ENCODE measurements around the gene NABP2.
A peak's percentile ranks its signal among the peaks of the same experiment; 100 is the strongest.

The NABP2 gene

DNA sequence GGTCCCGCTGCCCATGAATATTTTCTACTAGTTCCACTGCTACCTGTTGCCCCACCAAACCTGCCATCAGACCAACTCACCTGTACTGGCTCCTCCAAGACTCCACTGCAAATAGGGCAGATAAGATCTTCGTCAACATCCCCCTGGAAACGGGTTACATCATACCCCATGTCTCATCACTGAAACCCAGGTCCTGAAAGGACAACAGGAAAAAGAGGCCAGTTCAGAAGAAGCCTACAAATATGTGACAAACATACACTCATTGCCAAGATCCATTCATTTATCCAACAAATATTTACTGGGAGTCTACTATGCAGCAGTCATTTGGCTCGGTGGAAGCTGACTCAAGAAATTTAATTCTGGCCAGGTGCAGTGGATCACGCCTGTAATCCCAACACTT is 10.3 kb upstream of the NABP2 start:
- DNase-seq = no peak

DNA sequence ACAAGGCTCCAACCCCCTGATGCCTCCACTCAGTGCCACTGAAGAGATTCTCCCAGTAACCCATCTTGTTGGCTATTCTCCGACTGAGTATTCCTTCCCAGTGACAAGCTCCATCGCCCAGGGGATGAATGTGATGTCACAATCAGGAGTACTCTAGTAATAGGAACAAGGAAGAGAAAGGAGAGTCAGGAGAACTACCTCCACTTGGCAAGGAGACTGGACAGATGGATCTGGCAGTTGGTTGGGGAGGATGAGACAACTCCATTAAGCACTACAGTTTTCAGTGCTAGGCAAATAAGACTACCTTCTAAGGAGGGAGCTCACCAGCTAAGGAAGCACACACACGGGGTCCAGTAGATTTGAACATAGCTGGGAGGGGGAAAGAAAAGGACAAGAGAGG is 7.7 kb upstream of the NABP2 start:
- DNase-seq = no peak

DNA sequence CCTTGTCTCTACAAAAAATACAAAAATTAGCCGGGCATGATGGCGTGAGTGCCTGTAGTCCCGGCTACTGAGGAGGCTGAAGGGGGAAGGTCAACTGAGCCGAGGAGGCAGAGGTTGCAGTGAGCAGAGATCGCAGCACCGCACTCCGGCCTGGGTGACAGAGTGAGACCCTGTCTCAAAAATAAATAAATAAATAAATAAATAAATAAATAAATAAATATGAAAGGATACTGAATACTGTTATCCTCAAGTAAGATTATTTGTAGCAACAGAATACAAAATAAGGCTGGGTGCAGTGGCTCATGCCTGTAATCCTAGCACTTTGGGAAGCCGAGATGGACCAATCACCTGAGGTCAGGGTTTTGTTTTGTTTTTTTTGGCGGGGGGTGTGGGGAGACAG is 4.3 kb upstream of the NABP2 start:
- DNase-seq = no peak

DNA sequence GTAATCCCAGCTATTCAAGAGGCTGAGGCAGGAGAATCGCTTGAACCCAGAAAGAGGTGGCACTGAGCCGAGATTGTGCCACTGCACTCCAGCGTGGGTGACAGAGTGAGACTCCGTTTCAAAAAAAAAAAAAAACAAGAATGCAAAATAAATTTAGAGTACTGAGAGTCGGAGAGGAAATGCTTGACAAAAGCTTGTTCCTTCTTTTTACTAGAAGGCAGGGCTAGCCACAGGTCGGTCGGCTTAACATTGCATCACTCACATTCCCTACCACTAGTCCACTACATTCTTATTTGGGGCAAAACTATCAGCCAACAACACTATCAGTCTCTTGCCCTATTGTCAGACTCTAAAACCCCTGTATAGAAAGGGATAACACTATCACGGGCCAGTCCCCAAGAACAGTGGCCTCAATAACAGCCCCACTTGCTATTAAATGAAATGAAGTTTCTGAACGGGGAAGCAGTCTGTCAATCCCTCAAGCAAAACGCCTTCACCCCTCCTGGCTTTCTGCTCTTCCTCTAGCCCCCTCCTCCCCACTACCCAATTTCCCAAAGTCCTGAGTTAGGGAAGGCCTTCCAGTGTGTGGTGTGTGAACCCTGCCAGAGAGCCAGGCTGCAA is 3.4 kb upstream of the NABP2 start:
- no peak for DNase-seq

DNA sequence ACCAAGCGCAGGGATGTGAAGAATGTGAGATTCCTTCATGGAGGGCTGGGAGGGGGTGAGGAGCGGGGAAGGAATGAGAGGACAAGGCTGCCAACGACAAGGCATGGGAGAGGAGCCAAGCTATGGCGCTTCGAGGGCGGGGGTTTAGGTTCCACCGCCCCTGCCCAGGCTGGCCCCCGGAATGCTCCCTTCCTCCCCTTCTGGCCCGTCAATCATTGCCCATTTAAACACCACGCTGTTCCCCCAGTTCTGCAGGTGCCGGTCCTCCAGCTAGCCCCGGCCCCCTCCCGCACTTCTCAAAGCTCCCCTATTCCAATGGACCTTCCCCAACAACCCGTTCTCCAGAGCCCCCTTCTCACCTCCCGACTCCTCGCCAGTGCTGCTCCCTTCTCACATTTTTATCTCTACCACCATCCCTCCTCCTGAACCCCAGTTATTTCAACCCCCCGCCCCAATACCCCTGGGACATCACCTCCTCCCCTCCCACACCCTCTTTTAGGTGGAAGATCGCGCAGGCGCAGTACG is 2.8 kb upstream of the NABP2 start:
- peak in 2 of 3 experiments; percentile 73 for DNase-seq

DNA sequence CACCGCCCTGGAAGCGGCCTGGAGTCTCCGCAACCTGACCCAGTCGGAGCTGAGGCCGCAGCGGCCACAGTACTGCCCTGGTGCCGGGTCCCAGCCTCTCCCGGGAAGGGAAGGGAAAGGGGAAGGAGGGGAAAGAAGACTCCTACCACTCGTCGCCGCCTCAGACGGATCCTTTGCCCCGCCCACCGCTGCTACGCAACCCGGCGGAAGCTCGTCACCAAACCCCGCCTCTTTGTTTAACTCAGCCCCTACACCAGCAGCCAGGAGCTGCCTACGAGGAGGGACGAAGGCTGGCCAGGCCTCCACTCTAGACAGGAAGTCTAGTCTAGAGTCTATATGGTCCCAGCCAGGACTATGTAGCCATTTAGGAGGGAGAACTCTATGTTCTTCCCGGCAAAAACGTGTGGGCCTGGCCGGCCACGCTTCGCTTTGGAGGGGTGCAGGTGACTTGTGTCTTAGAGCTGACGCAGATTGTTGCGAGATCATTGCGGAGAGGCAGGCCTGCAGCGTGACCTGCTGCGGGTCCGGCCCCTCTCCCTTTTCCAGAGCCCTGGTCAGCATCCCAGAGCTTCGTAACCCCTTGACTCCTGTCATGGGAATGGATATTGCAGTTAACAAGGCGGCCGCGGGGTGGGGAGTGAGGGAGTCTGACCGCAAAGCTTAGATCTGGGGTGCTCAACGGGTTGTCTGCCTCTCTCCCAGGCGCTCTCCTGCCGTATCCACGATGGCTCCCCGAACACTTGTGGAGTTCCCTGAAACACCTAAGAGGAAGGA is 2.2 kb upstream of the NABP2 start, which contains the start of gene RNF41:
TSS of gene RNF41 (minus strand) at position 166 of the 774 bp plus-strand sequence. CDS start 7,875 bp downstream, outside the sequence.
- DNase-seq = peak; percentile 96 to 98 (median 98)

DNA sequence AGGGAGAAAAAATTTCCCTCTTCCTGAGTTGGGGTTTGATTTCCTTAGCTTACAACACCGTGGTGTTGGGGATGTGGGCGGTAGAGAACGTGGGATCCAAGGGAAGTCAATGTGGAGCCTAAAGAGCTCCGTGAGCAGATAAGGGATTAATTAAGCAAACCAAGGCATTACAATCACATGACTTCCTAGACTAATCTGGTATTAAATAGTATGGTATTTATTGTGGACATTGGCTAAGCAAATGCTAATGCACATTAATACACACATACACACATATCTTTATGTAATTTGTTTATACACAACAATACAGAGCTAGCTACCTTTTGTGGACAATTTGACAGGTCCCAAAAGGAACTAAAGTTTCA is 1.6 kb upstream of the NABP2 start:
- no peak for DNase-seq

DNA sequence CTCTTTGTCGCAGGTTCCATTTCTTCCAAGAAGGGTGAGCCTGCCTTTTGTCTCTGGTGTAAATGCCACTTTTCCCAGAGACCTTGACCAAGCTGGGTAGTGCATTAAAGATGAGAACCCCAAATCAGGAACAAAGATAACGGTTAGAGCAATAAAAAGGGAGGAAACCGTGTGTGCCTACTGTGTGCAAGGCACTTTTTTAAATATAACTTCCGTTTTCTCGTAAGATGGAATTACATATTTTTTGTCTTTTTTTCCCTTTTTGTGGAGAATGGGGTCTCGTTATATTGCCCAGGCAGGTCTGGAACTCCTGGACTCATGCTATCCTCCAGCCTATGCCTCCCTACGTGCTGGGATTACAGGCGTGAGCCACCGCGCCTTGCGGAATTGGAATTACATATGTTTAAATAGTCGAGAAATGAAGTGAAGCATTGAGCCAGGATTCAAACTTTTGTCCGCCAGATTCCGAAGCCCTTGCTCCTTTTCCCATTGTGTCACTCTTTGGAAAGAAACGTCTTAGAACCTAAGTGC is 506 bp upstream of the NABP2 start:
- no peak for DNase-seq

DNA sequence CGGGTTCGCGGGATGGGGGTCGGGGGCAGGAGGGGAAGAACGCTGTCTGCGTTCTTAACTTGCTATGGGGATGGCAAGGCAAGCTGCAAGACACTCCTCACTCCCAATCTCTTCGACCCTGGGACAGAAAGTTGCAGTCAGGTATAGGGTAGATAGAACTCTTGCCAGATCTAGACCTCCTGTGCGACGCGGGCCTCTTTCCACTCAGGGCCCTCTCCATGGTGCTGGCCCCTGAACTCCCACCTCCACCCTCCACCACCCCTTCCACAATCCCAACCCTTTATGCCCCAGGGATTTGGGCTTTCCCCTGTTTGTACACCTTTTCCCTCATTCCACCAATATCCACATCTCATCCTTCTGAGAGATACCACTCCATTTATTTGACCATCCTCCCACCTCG is 812 bp downstream of the NABP2 start:
- DNase-seq = no peak

DNA sequence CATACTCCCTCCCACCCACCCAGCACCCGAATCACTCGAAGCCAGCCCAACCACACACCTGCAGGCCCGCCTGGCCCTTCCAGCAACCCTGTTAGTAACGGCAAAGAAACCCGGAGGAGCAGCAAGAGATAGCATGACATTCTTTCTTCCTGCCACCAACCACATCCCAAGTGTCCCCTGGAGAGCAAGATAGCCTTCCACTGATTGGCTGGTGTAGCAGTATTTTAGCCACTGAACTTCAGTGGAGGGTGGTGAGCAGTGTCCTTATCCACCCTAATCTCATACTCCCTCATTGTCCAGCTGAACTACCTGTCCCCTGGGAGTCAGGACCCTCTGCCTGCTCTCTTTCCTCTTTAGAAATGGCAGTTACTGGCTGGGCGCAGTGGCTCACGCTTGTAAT is 4.9 kb downstream of the NABP2 start:
- no peak for DNase-seq

DNA sequence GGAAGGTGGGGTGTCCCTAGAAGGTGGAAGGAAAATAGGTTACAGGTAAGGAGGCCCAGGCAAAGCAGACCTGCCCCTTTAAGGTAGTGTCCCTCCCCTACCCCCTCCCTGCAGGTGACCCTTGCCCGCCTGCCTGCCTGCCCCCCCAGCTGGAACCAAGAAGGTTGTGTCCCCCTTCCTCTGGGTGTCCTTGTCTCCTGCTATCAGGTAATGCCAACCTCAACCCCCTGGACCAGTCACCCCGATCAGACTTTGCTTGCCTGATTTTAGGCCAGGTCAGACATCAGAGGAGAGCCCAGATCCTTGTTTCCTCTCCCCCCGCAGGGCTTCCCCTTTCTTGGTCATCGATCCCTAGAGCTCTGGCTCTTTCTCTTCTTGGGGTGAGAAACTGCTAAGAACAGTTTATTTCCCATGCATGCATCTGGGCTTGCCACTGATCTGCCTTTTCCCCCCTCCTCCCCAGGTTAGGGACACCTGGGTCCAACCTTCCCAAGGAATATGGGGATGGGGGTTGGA is 5.8 kb downstream of the NABP2 start, which contains the start of gene SLC39A5:
TSS of gene SLC39A5 (plus strand) at position 136 of the 516 bp plus-strand sequence. CDS start 1,224 bp downstream, outside the sequence.
- DNase-seq = no peak

DNA sequence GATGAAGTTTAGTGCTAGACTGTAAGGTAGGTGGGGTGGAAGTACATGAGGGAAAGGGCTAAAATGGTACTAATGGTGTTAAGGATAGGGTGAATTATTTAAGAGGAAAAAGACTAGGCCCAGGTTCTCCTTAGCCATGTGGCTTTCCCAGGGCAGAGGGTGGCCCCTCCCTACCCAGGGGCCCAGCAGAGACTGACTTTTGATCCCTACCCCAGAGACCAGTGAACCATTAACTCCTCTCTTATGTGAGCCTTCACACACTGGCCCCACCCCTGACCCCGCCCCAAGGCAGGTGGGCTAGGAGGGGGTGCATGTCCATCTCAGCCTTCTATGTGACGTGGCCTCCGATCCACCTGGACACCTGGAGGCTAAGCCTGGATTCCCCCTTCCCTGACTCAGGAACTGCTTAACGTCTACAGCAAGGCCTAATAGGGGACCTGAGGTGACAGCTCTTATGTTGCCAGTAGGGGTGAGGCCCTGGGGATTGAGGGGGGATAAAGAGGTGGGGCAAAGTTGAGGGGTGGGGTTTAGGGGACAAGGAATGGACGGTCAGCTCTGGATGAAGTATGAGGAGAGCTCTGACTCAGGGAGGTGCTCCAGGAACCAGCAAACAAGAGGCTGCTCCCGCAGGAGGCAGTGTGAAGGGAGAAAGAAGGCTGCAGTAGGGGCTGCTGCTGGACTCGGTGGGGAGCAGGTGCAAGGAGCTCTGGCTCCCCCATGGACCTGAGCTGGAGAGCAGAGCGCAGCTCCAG is 6.5 kb downstream of the NABP2 start:
- DNase-seq = no peak

DNA sequence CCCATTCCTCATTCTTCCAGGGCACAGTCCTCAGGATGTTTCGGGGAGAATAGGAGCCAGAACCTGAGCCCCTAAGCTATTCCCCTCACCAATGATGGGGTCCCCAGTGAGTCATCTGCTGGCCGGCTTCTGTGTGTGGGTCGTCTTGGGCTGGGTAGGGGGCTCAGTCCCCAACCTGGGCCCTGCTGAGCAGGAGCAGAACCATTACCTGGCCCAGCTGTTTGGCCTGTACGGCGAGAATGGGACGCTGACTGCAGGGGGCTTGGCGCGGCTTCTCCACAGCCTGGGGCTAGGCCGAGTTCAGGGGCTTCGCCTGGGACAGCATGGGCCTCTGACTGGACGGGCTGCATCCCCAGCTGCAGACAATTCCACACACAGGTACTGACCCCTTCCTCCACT is 7.0 kb downstream of the NABP2 start:
- DNase-seq = no peak

DNA sequence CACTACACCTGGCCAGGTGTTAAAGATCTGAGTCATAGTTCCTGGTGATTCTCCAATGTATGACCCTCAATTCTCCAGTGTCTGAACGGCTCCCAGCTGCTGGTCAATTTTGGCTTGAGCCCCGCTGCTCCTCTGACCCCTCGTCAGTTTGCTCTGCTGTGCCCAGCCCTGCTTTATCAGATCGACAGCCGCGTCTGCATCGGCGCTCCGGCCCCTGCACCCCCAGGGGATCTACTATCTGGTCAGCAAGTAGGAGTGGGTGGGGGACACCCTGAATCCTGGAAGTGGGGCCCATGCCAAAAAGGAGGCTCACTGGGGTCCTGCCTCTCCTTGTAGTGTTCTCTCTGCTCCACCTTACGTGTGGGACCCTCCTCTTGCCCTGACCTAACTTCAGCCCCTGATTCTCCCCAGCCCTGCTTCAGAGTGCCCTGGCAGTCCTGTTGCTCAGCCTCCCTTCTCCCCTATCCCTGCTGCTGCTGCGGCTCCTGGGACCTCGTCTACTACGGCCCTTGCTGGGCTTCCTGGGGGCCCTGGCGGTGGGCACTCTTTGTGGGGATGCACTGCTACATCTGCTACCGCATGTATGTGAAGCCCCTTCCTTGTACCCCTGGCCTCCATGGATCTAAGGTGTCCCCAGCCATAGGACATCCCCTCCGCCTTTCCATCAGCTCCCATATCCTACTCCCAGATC is 10.7 kb downstream of the NABP2 start:
- no peak for DNase-seq

DNA sequence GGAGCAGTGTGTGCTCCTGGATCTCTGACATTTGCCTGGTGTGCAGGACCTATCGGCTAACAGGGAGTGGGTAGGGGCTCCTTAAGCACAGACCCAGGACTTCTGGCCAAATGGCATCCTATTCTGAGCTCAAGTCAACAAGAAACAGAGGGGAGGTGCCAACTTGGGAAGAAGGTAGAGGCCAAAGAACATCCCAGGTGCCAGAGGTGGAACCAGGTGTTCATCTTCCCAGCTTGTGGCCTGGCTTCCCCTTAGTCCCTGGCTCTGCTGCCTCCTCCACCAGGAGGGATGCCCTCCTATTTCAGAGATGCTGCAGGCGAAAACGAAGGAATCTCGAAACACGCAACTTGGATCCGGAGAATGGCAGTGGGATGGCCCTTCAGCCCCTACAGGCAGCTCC is 11.9 kb downstream of the NABP2 start:
- no peak for DNase-seq

DNA sequence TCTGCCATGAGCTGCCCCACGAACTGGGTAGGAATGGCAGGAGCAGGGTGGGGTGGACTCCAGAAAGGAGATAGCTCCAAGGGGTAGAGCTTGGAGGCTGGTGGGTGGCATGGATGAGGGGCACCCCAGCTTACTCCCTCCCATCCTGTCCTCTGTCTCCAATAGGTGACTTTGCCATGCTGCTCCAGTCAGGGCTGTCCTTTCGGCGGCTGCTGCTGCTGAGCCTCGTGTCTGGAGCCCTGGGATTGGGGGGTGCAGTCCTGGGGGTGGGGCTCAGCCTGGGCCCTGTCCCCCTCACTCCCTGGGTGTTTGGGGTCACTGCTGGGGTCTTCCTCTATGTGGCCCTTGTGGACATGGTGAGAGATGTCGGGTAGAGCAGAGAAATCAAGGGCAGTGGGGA is 12.8 kb downstream of the NABP2 start:
- no peak for DNase-seq

DNA sequence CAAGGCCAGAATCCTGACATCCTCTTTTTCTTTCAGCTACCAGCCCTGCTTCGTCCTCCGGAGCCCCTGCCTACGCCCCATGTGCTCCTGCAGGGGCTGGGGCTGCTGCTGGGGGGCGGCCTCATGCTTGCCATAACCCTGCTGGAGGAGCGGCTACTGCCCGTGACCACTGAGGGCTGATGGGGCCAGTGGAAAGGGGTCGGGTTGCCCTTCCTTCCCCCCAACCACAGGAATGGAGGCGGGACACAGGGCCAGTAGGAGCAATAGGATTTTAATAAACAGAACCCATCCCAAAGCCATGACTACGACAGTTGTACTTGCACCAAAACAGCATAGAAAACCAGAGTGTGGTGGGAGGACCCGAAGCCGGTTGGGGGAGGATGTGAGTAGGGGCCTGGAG is 13.4 kb downstream of the NABP2 start:
- no peak for DNase-seq

DNA sequence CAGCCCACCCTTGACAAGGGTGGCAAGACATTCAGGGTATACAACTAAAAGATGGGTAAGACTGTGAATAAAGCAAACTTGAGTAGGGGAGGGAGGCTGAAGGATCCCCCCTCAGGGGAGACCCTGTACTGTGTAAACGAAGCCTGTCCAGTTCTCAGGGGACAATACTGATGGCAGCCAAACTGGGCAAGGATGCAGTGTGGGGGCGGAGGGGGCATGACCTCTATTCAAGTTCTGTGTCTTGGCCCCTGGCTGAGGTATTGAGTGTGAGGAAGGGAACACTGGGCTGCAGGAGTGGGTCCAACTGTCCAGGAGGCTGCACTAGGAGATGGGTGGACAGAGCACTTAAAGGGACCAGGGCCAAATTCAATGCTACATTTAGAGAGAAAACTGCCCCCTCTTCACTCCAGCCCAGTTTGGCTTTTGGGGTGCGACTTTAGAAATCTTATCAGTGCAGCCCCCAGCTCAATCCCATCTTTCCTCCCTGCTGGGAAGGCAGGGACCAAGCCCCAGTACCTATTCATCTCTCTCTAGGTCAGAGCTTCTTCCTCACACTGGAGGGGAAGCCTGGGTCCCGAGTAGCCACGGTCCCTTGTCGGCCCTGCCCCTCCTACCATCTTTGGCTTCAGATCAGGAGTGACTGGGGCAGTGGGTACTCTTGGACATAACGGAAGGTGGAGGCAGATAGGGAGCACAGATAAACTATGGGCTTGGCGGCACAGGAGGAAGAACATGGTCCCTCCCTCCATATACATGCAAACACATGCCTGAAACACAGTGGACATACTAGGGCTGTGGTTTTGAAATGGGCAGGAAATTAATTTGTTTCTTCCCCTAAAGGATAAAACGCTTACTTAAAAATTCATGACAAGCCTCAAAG is 17.5 kb downstream of the NABP2 start:
- DNase-seq = no peak

DNA sequence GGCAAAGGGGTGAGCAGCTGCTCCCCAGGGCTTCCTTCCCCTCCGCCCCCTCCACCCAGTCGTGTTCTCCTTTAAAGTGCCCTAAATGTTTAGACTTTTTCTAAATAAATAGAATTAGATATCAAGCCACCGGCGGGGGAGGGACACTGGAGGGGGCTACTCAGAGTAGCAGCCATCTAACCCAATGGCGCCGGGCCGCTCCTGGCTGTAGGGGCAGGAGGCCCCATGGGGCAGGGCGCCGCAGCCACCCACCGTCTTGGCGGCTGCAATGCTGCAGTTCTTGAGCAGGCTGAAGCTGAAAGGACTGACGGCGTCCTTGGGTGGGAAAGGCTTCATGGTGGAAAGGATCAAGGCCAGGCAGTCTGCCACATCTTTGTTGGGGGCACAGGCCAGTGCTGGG is 18.8 kb downstream of the NABP2 start:
- no peak for DNase-seq

DNA sequence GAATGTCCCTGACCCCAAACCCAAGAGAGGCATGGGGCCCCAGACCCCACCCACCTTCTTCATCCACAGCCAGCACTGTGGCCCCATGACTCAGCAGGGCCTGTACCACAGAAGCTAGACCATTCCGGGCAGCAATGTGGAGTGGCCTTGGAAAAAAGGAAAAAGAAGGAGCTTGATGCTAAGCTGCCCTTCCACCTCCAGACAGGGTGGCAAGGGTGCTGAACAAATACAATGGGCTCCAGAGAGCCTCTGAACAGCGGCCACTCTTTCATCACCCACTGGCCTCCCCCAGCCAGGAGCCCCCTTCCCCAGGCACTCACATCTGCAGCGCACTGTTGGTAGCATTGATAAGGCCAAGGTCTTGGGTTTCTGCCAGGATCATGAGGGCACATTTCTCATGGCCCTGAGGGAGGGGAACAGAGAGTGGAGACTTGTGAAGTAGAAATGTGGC is 19.6 kb downstream of the NABP2 start:
- DNase-seq = no peak

DNA sequence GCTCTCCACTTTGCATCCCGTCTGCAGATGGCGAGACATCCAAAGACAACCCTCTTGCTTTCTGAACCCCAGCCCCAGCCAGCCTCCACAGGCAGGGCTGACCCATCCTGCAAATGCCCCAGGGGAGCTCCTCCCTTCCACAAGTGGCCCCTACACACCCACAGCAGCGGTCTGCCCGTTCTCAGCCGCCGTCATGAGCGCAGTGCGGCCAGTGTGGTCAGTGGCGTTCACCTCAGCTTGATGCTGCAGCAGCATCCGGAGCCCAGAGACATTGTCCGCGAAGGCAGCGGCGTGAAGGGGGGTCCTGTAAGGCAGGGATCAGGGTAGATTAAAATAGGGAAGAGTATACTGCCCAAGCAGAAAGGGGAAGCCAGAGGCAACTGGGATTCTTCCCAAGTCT is 20.4 kb downstream of the NABP2 start:
- no peak for DNase-seq

All from NCI-H1417 (cell line).